ENCODE results near the gene PNKD. TPM values are rescaled to one million over a fixed set of nuclear protein-coding genes. Genes with fewer than 3 reads are reported as not detected.

The PNKD gene
- total RNA-seq, 4 donors from 2014 or later, result 33.4 to 66.4 (median 49.4) TPM

GRCh38 chr2:218300141-218300540 is 29.8 kb downstream of the PNKD start:
- H3K27me3 ChIP-seq, result no peaks in the 10 kb centered on the region
- H3K4me3 ChIP-seq, result no peak overlapping the region
- TF ChIP-seq EP300 (IDR thresholded peaks at IDR 0.05), result no peak
- no peak for TF ChIP-seq POLR2A (IDR thresholded peaks at IDR 0.05)
- TF ChIP-seq, protein P1, sequence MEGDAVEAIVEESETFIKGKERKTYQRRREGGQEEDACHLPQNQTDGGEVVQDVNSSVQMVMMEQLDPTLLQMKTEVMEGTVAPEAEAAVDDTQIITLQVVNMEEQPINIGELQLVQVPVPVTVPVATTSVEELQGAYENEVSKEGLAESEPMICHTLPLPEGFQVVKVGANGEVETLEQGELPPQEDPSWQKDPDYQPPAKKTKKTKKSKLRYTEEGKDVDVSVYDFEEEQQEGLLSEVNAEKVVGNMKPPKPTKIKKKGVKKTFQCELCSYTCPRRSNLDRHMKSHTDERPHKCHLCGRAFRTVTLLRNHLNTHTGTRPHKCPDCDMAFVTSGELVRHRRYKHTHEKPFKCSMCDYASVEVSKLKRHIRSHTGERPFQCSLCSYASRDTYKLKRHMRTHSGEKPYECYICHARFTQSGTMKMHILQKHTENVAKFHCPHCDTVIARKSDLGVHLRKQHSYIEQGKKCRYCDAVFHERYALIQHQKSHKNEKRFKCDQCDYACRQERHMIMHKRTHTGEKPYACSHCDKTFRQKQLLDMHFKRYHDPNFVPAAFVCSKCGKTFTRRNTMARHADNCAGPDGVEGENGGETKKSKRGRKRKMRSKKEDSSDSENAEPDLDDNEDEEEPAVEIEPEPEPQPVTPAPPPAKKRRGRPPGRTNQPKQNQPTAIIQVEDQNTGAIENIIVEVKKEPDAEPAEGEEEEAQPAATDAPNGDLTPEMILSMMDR (IDR thresholded peaks at IDR 0.05), result no peak
- TF ChIP-seq POLR2AphosphoS5 (IDR thresholded peaks at IDR 0.05), result no peak
- no peaks in the 10 kb centered on the region for H3K36me3 ChIP-seq
- H3K9me3 ChIP-seq, result no peaks in the 10 kb centered on the region
- 77% methylated on average over 4 of the region's 4 CpGs for WGBS
- H3K27ac ChIP-seq, result no peak overlapping the region
- DNase-seq (ENCODE audit: low spot score in 2 of 2), result no peak
- peaks cover 31% of the 10 kb centered on the region for H3K4me1 ChIP-seq

GRCh38 chr2:218301176-218301819 is 31.0 kb downstream of the PNKD start:
- no peak overlapping the region for H3K4me3 ChIP-seq
- H3K36me3 ChIP-seq, result no peaks in the 10 kb centered on the region
- 15% methylated on average over 6 of the region's 9 CpGs for WGBS
- peaks cover 21% of the 10 kb centered on the region for H3K4me1 ChIP-seq
- H3K27ac ChIP-seq, result no peak overlapping the region
- no peak for TF ChIP-seq POLR2A (IDR thresholded peaks at IDR 0.05)
- TF ChIP-seq, protein P1 (IDR thresholded peaks at IDR 0.05), result peak; percentile 90 to 96
- no peaks in the 10 kb centered on the region for H3K9me3 ChIP-seq
- peak; percentile 90 to 91 for DNase-seq (ENCODE audit: low spot score in 2 of 2)
- H3K27me3 ChIP-seq, result no peaks in the 10 kb centered on the region

DNA sequence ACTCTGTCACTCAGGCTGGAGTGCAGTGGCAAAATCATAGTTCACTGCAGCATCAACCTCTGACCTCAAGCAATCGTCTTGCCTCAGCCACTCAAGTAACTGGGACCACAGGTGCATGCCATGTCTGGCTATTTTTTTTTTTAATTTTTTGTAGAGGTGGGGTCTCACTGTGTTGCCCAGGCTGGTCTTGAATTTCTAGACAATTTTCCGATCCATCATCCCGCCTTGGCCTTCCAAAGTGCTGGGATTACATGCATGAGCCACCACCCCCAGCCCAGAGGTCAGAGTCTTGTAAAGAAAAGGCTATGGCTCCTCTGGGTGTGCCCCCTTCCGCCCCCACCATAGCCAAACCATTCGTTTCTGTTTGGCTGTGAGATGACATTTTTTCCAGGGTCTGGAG is 35.1 kb downstream of the PNKD start:
- DNase-seq (ENCODE audit: low spot score in 2 of 2), result no peak
- WGBS, result 76% methylated on average over 5 of the region's 5 CpGs
- Histone ChIP-seq H3K9me3 (no peaks in the 10 kb centered on the region), H3K4me1 (peaks cover 6% of the 10 kb centered on the region), H3K27me3 (no peaks in the 10 kb centered on the region), H3K36me3 (no peaks in the 10 kb centered on the region), H3K27ac (no peak overlapping the region), H3K4me3 (no peak overlapping the region)
- TF ChIP-seq EP300 (IDR thresholded peaks at IDR 0.05) (no peak), POLR2AphosphoS5 (IDR thresholded peaks at IDR 0.05) (no peak), POLR2A (IDR thresholded peaks at IDR 0.05) (no peak)
- TF ChIP-seq, protein P1 (IDR thresholded peaks at IDR 0.05), result no peak

DNA sequence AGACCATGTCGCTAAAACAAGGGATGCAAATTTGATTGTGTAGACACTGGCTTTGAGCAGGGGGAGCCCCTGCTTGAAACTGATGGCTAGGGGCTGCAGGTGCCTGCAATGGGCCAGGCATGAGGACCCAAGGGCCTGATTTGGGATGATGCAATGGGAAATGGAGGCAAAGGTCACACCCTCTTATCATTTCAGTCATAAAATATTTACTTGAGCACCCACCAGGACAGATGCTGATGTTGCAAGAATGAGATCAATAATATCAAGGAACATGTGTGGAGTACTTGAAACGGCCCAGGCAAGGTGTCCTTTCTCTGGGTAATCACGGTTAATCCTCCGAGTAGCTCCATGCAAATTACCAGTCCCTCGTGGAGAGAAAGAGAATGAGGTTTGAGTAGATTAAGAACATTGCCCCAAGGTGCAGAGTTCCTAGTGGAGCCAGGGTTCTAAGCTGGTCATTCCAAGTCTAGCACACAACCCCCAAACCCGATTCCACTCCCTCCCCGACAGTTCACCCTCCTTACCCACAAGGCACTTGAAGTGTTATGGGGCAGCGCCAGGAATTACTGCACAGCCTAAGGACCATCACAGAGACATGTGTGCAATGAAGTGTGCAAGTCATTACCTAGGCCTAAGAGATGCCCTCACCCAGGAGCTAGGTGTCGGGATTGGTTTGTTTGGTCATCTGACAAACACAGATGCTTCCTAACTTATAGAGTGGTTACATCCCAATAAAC is 36.0 kb downstream of the PNKD start:
- DNase-seq (ENCODE audit: low spot score in 2 of 2), result no peak
- Histone ChIP-seq H3K27ac (no peak overlapping the region), H3K27me3 (no peaks in the 10 kb centered on the region), H3K9me3 (no peaks in the 10 kb centered on the region), H3K4me1 (peaks cover 2% of the 10 kb centered on the region), H3K4me3 (no peak overlapping the region), H3K36me3 (no peaks in the 10 kb centered on the region)
- 90% methylated on average over 9 of the region's 9 CpGs for whole genome bisulfite sequencing
- no peak for TF ChIP-seq POLR2A (IDR thresholded peaks at IDR 0.05)
- TF ChIP-seq EP300 (IDR thresholded peaks at IDR 0.05), result no peak
- TF ChIP-seq, protein P1 (IDR thresholded peaks at IDR 0.05), result no peak
- TF ChIP-seq POLR2AphosphoS5 (IDR thresholded peaks at IDR 0.05), result no peak

DNA sequence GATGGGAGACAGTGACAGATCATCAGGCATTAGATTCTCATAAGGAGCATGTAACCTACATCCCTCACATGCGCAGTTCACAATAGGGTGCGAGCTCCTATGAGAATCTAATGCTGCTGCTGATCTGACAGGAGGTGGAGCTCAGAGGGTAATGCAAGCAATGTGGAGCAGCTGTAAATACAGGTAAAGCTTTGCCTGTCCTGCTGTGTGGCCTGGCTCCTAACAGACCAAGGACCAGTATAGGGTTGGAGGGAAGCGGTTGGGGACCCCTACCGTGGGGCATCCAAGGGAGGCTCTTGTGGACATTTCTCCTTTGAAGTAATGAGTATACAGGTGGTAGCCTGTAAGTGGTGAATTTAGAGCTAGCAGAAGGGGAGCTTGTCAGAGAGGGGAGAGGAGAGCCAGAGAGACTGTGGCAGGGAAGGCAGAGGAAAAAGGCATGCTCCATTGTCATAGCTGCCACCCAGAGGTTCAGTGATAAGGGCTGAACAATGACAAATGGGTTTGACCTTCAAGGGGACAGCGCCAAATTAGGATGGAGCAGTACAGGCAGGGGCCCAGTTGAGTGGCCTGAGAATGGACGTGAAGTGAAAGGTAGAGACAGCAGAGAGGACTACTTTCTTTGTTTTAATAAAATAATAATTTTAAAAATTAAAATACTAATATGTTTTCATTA is 37.2 kb downstream of the PNKD start:
- Histone ChIP-seq H3K27me3 (no peaks in the 10 kb centered on the region), H3K4me1 (no peaks in the 10 kb centered on the region), H3K4me3 (no peak overlapping the region), H3K36me3 (no peaks in the 10 kb centered on the region), H3K27ac (no peak overlapping the region), H3K9me3 (no peaks in the 10 kb centered on the region)
- WGBS, result 87% methylated on average over 6 of the region's 6 CpGs
- no peak for DNase-seq (ENCODE audit: low spot score in 2 of 2)
- TF ChIP-seq POLR2A (IDR thresholded peaks at IDR 0.05) (no peak), POLR2AphosphoS5 (IDR thresholded peaks at IDR 0.05) (no peak), EP300 (IDR thresholded peaks at IDR 0.05) (no peak)
- TF ChIP-seq, protein P1 (IDR thresholded peaks at IDR 0.05), result no peak

Data from suprapubic skin (tissue), 4 donors.